Measurements from ENCODE around the gene SOX11. TPM values are rescaled to one million over a fixed set of nuclear protein-coding genes. Genes with fewer than 3 reads are reported as not detected.

Gene SOX11
- polyA plus RNA-seq, 5 donors, result 35.3 to 46.3 (median 39.7) TPM

DNA sequence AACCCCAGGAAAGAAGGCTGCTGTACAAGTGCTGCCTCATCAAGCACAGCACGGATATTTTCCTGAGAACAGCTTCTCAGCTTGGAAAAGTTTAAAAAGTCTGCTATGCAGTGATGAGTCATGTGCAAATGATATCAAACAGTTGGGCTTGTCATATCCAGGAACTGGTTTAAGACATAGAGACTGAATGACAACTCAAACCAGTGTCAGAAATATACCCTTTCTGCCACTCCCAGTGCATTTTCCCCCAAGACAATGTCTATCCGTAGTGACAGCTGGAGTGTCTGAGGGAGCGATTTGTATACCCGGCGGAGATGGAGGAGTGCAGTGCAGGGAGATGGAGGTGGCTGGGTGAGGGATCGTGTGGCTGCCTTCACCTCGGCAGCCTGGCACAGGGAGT is 28.2 kb downstream of the SOX11 start:
- peak in 1 of 2 donors; percentile 39 for DNase-seq

DNA sequence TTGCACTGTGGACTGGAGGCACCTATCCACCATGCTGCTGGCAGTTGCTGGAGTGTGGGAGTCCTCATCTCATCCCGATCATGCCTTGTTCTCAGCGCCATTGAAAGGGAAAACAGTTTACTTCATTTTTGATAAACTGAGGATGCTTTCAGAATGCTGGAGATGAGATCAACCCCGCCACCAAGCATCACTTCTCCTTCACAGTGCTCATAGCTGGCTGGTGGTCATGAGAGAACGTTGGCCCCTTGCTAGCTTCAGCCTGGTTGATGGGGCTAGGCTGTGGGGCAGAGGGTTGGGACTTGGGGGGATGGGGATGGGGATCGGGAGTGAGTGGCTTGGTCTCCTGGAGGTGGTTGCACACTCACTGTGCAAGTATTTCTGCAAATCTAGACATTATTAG is 30.1 kb downstream of the SOX11 start:
- DNase-seq, result no peak

DNA sequence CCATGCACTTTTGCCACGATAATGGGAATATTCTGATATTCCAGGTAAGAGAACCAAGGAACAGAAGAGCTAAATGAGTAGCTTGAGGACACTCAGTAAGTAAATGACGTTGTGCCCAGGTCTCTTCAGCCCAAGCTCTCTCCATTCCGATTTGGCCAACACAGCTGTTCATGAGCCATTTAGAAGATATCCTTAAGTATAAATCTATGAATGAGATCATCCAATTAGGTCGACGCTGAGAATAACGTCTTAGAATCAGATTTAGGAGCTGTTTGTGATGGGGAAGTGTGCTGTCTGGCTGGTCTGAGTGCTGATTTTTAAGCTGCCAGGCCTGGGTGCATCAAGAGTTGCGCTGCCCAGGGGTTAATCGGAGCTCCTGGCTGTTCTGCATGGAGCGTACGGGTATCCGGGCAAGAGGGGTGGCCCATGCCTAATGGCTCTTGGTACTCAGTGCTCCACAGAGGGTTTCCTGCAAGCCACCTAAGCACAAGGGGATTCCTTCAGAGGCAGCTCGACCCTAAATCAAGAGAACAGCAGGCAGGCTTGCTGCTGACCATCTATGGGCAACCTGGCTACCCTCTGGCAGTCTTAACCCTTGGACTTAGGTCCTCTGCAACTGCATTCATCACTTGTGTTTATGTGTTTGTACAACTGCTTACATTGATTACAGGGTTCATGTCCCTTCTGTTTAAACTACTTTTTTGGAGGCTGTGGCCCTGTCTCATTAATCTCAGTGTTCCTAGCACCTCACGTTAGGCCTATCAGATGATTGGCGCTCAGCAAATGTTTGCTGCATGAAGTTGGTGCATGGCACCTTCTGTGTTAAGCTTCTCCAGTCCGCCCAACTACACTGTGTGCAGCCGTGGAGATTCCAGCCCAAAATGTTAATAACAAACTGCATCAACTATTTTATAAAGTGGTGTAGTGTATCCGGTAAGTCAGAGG is 31.9 kb downstream of the SOX11 start:
- DNase-seq, result no peak

DNA sequence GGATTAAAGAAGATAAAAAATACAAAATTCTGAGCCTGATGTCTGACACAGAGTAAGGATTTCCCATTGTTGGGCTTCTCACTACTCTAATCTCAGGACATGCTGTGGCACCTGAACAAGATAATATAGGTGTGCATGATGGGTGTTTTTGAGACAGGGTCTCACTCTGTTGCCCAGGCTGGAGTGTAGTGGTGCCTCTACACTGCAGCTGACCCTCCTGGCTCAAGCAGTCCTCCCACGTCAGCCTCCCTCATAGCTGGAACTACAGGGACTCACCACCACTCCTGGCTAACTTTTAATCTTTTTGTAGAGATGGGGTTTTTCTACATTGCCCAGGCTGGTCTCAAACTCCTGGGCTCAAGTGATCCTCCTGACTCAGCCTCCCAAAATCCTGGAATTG is 32.9 kb downstream of the SOX11 start:
- no peak for DNase-seq

DNA sequence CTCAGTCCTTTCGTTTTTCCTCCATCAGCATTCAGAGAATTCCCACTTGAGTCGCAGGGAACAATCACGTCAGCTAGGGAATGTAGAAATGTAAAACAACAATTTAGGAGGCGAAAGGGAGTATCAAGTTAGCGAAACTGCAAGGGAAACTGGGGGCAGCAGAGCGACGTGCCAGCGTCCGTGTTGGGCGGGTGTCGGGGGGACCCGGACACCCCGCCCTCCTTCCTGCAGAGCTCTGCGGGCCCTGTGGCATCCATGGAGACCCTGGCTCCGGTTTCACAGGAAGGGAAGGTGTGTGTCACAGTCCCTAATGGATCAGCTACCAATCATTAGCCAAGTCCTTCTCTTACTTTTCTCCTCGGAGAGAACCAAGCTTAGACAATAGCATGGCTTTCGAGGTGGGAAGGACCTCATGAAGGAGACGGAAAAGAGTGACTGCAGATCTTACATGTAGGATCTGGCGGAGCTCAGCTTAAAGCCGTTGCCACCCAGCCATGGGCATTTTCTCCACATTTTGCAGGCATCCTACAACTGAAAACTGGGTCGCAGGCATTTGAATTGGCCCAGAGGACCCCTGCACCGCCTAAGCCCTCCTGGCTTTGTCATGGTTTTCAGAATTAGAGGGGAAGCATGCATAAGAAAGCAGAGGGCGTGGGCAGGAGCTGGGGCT is 33.7 kb downstream of the SOX11 start:
- peak; percentile 56 to 61 for DNase-seq

DNA sequence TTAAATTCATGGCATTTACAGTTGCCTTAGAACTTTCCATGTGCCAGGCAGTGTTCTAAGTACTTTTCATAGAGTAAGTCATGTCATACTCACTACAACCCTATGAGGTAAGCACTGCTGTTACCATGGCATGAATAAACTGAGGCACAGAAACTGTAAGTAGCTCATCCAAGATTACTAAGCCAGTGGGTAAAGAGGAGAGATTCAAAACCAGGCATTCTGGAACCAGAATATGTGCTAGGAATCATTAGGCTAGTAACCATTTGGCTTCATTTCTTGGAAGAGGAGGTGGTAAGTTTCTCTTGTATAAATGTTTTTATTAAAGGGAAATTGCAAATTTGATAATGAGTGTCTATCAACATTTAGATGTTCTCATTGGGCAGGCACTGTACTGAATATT is 35.1 kb downstream of the SOX11 start:
- no peak for DNase-seq

DNA sequence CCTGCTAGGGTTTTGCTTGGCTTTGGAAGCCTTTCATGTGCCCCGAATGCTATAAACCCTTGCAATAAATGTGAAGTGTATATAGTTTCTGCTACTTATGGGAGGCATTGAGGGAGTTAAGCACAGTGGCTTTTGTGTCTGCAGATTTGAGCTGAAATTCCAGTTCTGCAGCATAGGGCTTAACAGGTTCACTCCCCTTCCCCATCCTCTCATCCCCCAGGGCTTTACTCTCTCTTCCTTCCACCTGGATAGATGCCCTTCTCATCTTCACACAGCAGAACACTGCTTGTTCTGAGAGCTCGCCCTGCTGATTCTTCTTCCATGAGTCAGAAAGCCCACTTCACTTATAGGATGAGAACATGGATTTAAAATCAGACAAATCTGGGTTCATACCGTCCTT is 37.2 kb downstream of the SOX11 start:
- DNase-seq, result no peak

DNA sequence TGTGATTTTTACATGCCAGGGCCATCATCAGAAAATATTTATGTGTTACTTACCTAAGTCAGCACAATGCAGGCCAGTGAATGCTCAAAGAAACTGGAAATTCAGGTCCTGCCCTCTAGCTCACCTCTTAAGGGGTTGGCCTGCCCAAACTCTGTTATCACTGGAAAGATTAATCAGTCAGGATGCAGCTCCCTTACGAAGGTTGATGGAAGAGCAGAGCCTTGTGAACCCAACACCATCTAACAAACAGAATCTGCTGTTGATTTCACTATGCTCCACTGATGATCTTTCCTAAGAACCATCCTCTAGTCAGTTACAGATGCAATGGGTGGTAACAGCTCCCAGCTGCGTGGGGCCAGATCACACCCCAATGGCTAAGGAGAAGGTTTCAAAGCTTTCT is 38.2 kb downstream of the SOX11 start:
- DNase-seq, result no peak

DNA sequence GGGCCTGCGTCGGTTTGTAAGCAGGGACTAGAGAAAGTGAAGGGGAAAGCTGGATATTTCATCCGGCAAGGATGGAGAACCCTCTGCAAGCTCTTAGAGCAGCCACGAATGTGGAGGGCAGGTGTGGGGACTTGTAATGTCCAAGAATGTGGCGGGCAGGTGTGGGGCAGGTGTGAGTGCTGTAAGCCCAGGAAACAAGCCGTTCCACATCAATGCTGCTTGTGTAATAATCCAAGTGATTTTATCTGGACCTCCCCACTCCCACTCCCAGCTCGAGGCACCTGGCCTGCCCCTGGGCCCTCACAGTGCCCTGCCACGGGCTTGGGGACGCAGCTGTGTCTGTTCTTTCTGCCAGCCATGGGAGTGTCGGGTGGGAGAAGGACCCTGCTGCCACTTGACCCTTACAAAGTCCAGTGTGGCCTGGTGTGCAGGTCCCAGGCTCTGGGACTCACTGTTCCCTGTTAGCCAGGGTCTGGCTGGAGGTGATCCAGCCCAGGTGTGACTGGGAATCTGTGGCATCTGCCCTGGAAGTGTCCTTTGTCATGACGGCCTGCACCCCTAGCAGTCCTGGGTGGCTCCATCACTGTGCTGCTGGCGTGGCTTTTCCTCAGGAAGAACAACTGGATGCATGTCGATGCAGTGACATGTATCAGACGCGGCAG is 42.8 kb downstream of the SOX11 start:
- no peak for DNase-seq

DNA sequence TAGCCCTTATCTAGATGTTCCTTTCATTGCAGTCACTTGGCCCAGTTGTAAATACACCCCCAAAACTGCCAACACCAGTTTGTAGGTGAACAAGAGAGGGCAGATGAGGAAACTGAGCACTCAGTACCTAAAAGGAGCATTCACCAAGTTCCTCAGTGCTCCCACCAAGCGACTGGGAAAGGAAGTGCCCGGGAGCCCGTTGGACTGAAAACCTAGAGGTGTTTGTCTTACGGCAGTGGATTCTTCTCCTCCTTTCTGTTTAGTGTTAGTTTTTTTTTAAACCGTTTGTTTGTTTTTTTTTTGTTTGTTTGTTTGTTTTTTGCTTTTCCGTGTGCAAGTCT is 43.3 kb downstream of the SOX11 start:
- DNase-seq, result no peak

DNA sequence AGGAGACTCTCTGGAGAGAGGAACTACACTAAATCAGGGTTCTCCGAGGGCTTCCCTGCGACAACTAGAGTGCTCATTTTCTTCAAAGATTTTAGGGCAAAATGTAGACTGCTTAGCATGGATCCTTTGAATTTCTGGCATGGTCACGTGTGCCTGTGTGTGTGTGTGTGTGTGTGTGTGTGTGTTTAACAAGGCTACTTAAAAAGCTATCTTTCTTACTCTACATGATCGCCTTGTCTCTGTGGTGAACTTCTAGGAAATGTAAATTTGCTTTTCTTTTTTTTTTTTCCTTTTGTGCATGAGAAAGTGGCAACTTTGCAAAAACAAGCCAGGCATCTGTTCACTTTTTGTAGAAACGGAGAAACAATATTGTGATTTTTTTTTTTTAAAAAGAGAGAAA is 43.9 kb downstream of the SOX11 start:
- no peak for DNase-seq

DNA sequence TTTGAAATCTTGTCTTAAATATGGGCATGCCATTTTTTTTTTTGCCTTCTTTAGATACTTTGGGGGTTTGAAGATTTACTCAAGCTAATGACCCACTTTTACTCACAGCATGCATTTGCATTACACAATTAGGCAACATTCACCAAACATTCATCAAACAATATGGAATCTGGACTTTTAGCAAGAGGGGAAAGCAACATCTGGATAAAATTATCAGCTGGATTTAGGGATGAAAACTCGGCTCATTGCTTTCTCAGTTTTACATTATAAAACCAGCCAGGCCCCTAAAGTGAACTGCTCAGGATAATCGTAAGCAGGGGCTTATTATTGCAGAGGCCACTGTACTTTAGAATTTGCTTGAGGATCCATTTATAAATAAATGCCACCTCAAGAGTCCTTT is 44.7 kb downstream of the SOX11 start:
- no peak for DNase-seq

DNA sequence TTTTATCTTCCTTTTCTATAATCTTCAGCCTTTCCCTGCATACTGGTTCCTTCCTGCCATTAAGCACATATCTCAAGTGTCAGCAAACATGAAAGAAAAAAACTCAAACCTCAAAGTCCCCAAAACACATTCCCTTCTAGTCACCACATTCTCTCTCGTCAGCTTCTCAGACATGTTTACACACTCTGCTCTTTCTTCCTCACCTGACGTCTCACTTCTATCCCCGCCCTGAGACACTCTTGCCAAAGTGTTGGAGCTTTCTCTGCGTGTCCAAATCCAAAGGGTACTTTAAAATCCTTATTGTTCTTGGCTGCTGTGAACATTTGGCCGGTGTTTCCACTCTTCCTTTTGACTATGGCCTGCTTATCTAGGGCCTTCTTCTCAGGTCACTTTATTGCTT is 47.9 kb downstream of the SOX11 start:
- no peak for DNase-seq

DNA sequence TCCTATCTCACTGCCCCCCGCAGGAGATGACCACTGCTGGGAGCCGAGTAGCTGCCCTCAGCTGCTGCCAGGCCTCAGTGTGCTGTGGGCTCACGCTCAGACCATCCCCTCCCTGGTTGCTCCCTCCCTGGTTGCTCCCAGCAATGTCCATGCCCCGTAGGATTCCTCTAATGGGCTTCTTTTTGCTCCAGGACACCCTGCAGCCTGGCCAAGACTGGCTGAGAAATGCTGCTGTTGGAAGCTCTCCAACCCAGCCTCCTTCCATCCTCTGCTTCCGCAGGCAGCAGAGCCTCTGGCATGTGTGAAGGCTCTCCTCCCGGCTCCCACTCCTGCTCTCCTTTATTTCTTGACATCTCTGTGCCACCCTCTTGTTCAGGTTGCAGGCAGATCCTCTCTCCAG is 48.6 kb downstream of the SOX11 start:
- peak in 1 of 2 donors; percentile 46 for DNase-seq

DNA sequence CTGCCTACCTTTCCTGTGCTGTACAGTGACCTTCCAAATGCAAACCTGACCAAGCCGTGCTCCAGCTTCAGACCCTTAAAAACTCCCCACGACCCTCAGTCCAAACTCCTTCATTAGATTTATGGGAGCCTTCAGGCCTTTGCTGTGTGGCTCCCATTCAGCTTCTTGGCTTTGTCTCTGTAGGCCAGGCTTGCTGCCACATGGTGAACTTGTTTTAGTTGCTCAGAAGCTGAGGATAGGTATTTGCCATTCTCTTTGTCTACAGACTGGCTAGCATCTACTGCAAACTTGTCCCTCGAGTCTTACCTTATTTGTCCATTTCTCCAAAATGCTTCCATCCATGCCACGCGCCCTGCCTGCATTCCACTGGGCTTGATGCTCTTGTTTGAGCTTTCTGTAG is 49.1 kb downstream of the SOX11 start:
- DNase-seq, result no peak

DNA sequence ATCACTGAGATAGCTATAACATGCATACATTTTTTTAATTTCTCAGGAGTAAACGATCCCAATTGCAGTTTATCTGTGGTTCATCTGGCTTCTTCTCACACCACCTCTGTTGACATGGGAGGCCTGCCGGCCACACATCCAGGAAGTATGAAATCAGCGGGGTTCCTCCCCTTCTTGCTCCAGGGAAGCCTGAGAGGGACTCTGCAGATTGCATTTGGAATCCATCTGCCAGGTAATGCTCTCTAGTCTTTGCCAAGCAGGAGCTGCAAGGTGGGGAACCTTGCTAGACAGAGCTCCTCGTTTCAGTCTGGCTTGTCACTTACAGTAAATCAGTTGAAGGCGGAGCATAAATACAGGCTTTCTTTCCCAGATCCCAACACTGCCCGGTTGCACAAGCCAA is 49.9 kb downstream of the SOX11 start:
- DNase-seq, result no peak

DNA sequence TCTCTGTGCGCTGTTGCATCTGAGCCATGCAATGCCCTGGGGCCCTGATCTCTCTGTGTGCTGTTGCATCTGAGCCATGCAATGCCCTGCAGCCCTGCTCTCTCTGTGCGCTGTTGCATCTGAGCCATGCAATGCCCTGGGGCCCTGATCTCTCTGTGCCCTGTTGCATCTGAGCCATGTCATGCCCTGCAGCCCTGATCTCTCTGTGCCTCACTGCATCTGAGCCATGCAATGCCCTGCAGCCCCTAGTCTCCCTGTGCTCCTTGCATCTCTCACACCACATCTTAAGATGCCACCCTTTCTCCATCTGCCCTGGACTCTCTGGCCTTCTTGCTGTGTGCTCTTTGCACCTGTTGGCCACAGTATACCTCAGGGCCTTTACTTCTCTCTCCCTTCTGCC is 56.2 kb downstream of the SOX11 start:
- no peak for DNase-seq

DNA sequence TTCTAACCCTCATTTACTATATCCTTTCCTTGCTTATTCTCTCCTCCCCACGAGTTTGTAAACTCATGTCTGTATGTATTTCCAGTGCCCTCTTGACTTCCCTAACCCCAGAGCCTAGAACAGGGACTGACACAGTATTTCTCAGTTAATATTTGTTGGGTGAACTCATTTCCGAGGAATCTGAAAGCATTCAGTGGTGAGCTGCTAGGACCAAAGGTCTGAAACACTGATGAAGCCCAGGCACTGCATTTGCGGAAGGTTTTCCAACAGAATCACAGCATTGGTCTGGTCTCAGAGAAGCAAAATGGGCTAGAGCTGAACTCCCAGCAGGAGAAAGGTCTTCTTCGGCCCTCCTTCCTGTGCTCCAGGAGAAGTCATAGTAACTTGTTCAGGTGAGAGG is 56.8 kb downstream of the SOX11 start:
- no peak for DNase-seq

DNA sequence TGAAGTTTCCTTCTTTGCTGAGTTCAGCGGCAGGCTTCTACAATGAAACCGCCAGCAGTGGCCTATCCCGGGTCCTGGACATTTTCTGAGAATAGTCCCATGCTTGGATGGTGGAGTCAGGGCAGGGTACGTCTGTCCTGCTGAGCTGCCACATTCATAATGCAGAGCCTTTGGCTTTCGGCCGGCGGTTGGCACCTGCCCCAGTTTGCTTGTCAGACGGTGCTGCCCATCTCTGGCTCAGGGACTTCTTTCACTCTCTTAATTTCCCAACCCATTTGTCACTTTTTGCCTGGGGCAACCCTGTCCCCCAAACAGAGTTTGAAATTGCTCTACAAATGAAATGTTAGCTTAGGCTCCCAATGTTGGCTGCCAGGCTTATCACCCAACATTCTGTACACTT is 57.2 kb downstream of the SOX11 start:
- no peak for DNase-seq
